Activated T-cell treated with anti-CD3 and anti-CD28 coated beads, Interleukin-2, amount 50 U/mL, for 4 hours (primary cell): ENCODE results near the gene GMPR. TPM values are rescaled to one million over a fixed set of nuclear protein-coding genes. Genes with fewer than 3 reads are reported as not detected.

ENCODE experiments used
- ATAC-seq, 2 donors: fragments of 200-7000 bp; cut with Tn5 transposase; one replicate each; pipeline ENCODE4 v1.10.0; 2021
- DNase-seq: peaks from one replicate; pipeline ENCODE4 v3.0.0-alpha.2; 2020
- H3K27me3 Mint-ChIP-seq: one replicate; pipeline ENCODE4 v1.8.0; 2021; ENCODE audit warnings: low read depth, mixed read lengths
- H3K36me3 Mint-ChIP-seq: one replicate; pipeline ENCODE4 v1.8.0; 2022; ENCODE audit warnings: mixed read lengths; ENCODE audit not compliant: insufficient read depth
- H3K4me1 Mint-ChIP-seq: one replicate; pipeline ENCODE4 v1.8.0; 2021; ENCODE audit warnings: low read depth, mixed read lengths
- H3K4me3 Mint-ChIP-seq: one replicate; pipeline ENCODE4 v1.8.0; 2021; ENCODE audit warnings: mild to moderate bottlenecking, moderate library complexity, mixed read lengths
- H3K9me3 Mint-ChIP-seq: one replicate; pipeline ENCODE4 v1.8.0; 2021; ENCODE audit warnings: mixed read lengths
- total RNA-seq, 3 donors: library from RNA; stranded (reverse); gene quantifications; one replicate each; pipeline ENCODE4 v1.2.1, GENCODE V29; 2021

Gene GMPR
- total RNA-seq, 3 donors from 2014 or later = 0.38 to 1.2 (median 0.58) TPM

GRCh38 chr6:16230953-16231352 lies 7.4 kb upstream of the GMPR start:
- Mint-ChIP-seq H3K4me3 (no peak overlapping the region), H3K4me1 (no peaks in the 10 kb centered on the region), H3K27me3 (peaks cover 25% of the 10 kb centered on the region), H3K36me3 (no peaks in the 10 kb centered on the region), H3K9me3 (no peaks in the 10 kb centered on the region)
- DNase-seq = no peak
- no peak for ATAC-seq

DNA sequence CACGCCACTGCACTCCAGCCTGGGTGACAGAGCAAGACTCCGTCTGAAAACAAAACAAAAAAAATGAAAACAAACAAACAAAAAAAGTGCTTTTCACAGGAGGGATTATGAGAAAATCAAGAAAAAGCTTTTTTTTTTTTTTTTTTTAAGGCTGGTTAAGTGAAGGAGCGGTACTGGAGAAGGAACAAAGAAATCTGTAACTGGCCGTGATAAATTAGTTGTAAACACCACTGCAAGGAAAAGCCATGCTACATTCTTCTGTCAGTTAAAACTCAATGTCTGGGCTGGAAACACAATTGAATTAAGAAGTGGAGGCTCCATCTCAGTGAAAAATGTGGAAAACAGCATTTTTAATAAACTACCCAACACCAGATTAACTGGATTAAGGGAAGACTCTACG lies 6.3 kb upstream of the GMPR start:
- Mint-ChIP-seq H3K4me1 (peaks cover 8% of the 10 kb centered on the region), H3K4me3 (no peak overlapping the region), H3K9me3 (no peaks in the 10 kb centered on the region), H3K27me3 (peaks cover 30% of the 10 kb centered on the region), H3K36me3 (no peaks in the 10 kb centered on the region)
- ATAC-seq (no peak), DNase-seq (no peak)

DNA sequence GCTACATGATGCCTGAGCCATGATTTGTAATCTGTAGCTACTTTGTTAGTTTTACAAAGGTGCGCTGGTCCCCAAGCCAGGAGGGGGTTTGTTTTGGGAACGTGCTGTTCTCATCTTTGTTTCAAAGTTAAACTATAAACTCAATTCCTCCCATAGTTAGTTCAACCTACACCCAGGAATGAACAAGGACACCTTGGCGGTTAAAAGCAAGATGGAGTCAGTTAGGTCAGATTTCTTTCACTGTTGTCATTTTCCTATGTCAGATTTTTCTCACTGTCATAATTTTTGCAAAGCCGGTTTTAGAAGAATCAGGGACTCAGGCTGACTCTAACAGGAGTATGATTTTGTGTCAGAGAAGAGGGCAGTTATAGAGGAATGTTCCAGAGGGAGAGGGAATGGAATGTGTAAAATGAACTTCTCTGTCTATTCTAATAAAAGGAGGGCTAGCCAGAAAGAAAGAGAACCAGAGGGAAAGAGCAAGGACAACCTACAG lies 2.3 kb upstream of the GMPR start:
- H3K27me3 Mint-ChIP-seq = peaks cover 49% of the 10 kb centered on the region
- H3K4me3 Mint-ChIP-seq = no peak overlapping the region
- no peaks in the 10 kb centered on the region for H3K9me3 Mint-ChIP-seq

GRCh38 chr6:16236631-16237199 lies 1.7 kb upstream of the GMPR start:
- DNase-seq (no peak), ATAC-seq (no peak)
- Mint-ChIP-seq H3K36me3 (no peaks in the 10 kb centered on the region), H3K4me1 (peaks cover 24% of the 10 kb centered on the region), H3K27me3 (peaks cover 51% of the 10 kb centered on the region), H3K9me3 (no peaks in the 10 kb centered on the region), H3K4me3 (peak overlapping the region; percentile 67)

More for the DNA sequence above, 2.3 kb upstream of the GMPR start:
- H3K4me1 Mint-ChIP-seq = peaks cover 24% of the 10 kb centered on the region
- no peaks in the 10 kb centered on the region for H3K36me3 Mint-ChIP-seq
- no peak for ATAC-seq
- no peak for DNase-seq

GRCh38 chr6:16237242-16237641 lies 1.1 kb upstream of the GMPR start:
- DNase-seq (no peak), ATAC-seq (no peak)
- Mint-ChIP-seq H3K9me3 (no peaks in the 10 kb centered on the region), H3K4me1 (peaks cover 24% of the 10 kb centered on the region), H3K4me3 (peak overlapping the region; percentile 67), H3K36me3 (no peaks in the 10 kb centered on the region), H3K27me3 (peaks cover 47% of the 10 kb centered on the region)

GRCh38 chr6:16238963-16239797 lies 793 bp downstream of the GMPR start:
- Mint-ChIP-seq H3K4me3 (peak overlapping the region; percentile 83), H3K4me1 (peaks cover 24% of the 10 kb centered on the region), H3K27me3 (peaks cover 41% of the 10 kb centered on the region), H3K9me3 (no peaks in the 10 kb centered on the region), H3K36me3 (no peaks in the 10 kb centered on the region)
- DNase-seq (no peak), ATAC-seq (peak; percentile 10 to 12)

DNA sequence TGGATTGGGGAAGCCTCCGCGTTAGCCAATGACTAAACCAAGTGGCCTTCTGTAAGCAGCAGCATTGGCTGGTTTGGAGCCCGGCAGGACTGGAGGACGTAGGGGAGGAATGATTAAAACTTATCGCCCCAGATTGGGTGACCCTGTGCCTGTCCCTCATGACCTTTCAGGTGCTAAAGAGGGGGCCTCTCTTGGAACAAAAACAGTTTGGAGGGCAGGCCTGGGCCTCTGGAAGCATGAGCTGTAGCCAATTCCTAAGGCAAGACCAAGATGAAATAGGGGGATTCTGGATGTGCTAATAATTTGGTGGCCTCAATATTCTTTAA lies 1.4 kb downstream of the GMPR start:
- Mint-ChIP-seq H3K4me3 (peak overlapping the region; percentile 83), H3K36me3 (no peaks in the 10 kb centered on the region), H3K9me3 (no peaks in the 10 kb centered on the region), H3K27me3 (peaks cover 35% of the 10 kb centered on the region), H3K4me1 (peaks cover 24% of the 10 kb centered on the region)
- DNase-seq (no peak), ATAC-seq (no peak)

- H3K4me1 Mint-ChIP-seq = peaks cover 24% of the 10 kb centered on the region
- peaks cover 30% of the 10 kb centered on the region for H3K27me3 Mint-ChIP-seq
- no peaks in the 10 kb centered on the region for H3K36me3 Mint-ChIP-seq
- H3K4me3 Mint-ChIP-seq = no peak overlapping the region
- no peaks in the 10 kb centered on the region for H3K9me3 Mint-ChIP-seq
- ATAC-seq (no peak), DNase-seq (no peak)
These were observed 2.4 kb downstream of the GMPR start for GRCh38 chr6:16240589-16241320.

- Mint-ChIP-seq H3K36me3 (no peaks in the 10 kb centered on the region), H3K4me3 (no peak overlapping the region), H3K9me3 (no peaks in the 10 kb centered on the region), H3K27me3 (peaks cover 28% of the 10 kb centered on the region), H3K4me1 (peaks cover 21% of the 10 kb centered on the region)
- DNase-seq = no peak
- ATAC-seq = no peak
These were observed 2.9 kb downstream of the GMPR start for GRCh38 chr6:16241321-16241689.

GRCh38 chr6:16243055-16243454 lies 4.7 kb downstream of the GMPR start:
- H3K36me3 Mint-ChIP-seq = peaks cover 2% of the 10 kb centered on the region
- H3K9me3 Mint-ChIP-seq = no peaks in the 10 kb centered on the region

DNA sequence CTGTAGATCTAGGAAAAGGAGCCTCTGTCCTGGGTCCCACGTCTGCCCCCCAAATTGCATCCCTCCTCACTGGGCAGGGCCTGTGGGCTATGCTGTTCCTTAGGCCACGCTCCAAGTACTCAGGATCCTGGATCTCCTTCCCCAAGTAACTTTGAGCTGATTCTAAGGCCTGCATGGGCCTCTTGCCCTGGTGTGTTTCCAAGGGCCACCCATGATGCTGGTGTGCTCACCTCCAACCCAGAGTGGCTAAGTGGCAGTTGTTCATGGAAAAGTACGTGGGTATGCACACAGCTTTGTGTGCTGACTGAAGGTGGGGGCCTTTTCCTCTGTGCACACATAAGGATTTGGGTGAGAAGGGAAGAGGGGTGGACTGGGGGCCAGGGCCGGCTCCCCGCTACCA lies 5.3 kb downstream of the GMPR start:
- H3K9me3 Mint-ChIP-seq = no peaks in the 10 kb centered on the region
- ATAC-seq (no peak), DNase-seq (no peak)
- peaks cover 24% of the 10 kb centered on the region for H3K27me3 Mint-ChIP-seq
- H3K4me3 Mint-ChIP-seq = no peak overlapping the region
- peaks cover 8% of the 10 kb centered on the region for H3K4me1 Mint-ChIP-seq
- peaks cover 2% of the 10 kb centered on the region for H3K36me3 Mint-ChIP-seq

More at GRCh38 chr6:16243055-16243454, 4.7 kb downstream of the GMPR start:
- DNase-seq = no peak
- no peak for ATAC-seq
- peaks cover 26% of the 10 kb centered on the region for H3K27me3 Mint-ChIP-seq
- no peak overlapping the region for H3K4me3 Mint-ChIP-seq
- peaks cover 9% of the 10 kb centered on the region for H3K4me1 Mint-ChIP-seq

DNA sequence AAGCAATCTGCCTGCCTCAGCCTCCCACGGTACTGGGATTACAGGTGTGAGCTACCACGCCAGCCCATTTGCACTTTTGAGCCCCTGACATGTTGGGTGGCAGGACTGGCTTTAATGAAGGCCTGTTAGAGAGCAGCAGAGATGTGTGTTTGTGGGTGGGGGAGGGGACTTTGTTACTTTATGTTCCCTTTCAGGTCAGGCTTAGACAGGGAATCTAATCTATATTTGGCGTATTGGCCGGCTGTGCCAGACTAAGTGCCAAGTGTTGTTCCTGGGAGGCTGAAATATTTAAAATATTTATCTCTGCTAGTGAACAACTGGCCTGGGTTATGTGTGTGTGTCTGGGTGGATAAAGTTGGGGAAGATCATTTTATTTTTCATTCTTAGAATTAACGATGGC lies 6.1 kb downstream of the GMPR start:
- Mint-ChIP-seq H3K4me3 (no peak overlapping the region), H3K27me3 (peaks cover 16% of the 10 kb centered on the region), H3K4me1 (peaks cover under 1% of the 10 kb centered on the region), H3K9me3 (no peaks in the 10 kb centered on the region), H3K36me3 (peaks cover 2% of the 10 kb centered on the region)
- DNase-seq (no peak), ATAC-seq (no peak)

DNA sequence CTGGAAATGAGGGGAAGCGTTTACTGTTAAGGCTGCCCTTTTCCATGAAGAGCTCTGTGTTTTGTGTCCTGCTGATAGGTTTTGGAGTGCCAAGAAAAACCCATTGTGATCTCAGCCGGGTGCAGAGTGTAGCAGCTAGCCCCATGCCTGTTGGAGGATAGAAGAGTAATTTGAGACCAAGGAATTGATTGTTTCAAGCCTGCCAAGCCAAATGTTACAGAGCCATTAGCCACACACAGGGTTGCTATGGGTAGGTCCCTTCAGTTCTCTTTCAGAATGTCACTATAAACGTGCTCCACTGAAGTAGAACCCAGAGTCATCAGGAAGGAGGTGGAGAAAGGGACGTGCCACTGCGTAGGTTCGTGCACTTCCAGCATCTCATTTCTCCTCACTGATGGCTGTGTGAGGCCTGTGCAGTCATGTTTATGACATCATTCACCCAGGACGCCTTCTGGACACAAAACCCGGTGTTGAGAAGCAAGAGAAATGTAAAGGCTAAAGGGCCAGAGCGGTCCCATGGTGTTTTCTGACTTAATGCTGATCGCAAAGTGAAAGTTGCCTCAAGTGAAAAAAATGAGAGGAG lies 6.6 kb downstream of the GMPR start:
- DNase-seq (no peak), ATAC-seq (no peak)
- H3K9me3 Mint-ChIP-seq = no peaks in the 10 kb centered on the region
- no peak overlapping the region for H3K4me3 Mint-ChIP-seq
- no peaks in the 10 kb centered on the region for H3K4me1 Mint-ChIP-seq
- peaks cover 2% of the 10 kb centered on the region for H3K36me3 Mint-ChIP-seq
- H3K27me3 Mint-ChIP-seq = peaks cover 12% of the 10 kb centered on the region

DNA sequence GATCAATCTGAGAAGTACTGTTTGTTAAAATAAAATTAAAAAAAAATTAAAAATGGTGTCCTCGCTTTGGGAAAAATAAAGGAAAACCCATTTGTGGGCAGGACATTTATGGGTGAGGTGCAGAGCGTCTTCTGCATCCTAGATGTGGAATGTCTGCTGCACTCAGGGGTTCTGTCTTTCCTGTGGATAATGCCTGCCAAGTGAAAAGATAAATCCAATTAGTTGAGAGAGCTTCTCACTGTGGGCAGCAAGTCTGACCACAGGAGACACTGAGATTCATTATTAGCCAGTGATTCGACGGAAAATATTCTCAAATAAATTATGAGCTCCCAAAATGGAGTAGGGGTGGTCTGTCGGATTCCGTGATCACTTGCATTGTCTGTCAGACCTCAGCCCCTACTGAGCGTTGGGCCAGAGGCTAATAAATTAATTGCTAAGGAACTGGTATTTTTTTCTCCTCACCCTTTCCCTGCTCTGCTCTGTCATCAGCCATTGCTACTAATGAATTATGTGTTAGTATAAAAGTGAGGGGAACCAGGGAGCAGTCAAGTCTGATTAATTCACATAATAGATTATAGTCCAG lies 10.0 kb downstream of the GMPR start:
- Mint-ChIP-seq H3K9me3 (no peaks in the 10 kb centered on the region), H3K27me3 (peaks cover 5% of the 10 kb centered on the region), H3K36me3 (peaks cover 2% of the 10 kb centered on the region), H3K4me1 (peaks cover 2% of the 10 kb centered on the region), H3K4me3 (no peak overlapping the region)
- DNase-seq (no peak), ATAC-seq (no peak)
